ENCODE results near the gene KCNJ15. TPM values are rescaled to one million over a fixed set of nuclear protein-coding genes. Genes with fewer than 3 reads are reported as not detected.
"Not testable (repeated sequence)": the region's sequence is repeated elsewhere in the genome, so short reads cannot be mapped to it uniquely, and the experiment has no call there.

Gene KCNJ15
- 13.2 and 18.9 TPM in 2 replicates for total RNA-seq (2014; rRNA removed; shearing (Covaris generic))

DNA sequence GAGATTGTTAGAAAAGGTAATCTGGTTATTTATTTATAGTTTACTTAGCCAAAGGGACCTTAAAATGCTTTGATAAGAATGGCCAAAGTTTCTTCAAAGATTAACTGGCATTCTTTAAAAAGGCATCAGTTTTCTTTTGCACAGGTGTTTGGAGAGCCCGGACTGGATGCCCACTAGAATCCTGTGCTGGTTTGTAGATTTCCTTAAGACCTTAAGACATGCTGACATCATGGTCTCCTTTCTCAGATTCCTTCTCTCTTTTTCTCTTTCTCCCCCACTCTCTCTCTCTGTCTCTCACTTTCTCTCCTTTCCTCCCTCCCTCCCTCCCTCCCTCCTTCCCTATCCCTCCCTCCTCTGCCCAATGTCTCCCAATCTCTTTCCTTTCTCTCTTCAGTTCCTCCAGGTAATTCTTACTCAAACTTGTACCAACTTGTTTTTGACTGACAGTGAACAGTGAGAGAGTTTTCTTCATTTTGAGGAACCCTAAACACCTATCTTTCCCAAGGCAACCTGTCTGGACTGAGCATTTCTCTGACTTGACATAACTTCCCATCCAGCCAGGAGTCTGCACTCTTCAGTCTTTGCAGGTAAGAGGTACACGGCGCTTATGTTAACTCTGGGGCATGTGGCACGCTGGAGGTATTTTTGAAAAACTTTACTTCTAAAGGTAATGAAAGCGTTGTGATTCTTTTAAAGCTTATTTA is at the start of gene KCNJ15:
TSS of gene KCNJ15 (plus strand) at position 393 of the 704 bp plus-strand sequence. CDS start 42,271 bp downstream, outside the sequence.
- DNase-seq (ENCODE audit: low read depth), result no peak

DNA sequence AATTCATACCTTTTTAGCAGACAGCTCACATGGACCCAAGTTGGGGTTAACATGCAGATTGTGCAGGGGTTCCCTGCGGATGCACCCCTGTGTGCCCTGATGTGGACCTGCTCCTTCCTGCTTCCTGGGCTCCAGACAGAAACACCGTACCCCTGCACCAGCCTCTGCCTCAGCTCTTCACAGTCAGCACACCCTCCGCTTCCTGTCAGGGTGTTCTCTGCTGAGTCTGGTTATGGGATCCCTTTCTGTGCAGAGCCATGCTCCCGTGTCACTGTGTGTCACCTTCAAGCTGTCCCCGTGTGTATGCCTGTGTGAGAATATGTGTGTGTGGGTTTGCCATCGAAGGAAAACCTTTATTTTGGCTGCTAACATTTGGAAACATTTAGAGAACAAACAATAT is 48.7 kb upstream of the KCNJ15 start:
- no peak for DNase-seq (ENCODE audit: low read depth)

DNA sequence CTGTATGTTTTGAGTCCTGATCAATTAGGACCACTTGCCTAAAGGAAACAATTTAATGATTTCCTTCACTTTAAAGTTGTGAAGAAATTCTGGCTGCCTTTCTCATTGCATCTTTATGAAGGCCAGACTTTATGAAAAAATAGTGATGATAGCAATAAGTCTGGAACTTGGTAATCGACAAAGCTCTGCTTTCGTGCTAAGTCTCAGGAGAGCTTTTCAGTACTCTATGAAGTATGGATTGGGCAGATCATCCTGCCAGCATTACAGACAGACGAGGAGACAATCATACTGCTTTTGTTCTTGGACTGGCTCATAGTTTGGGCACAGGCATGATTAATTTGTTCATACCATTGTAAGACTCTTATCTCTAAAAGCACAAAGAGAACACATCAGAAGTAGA is 45.5 kb upstream of the KCNJ15 start:
- DNase-seq (ENCODE audit: low read depth), result no peak

DNA sequence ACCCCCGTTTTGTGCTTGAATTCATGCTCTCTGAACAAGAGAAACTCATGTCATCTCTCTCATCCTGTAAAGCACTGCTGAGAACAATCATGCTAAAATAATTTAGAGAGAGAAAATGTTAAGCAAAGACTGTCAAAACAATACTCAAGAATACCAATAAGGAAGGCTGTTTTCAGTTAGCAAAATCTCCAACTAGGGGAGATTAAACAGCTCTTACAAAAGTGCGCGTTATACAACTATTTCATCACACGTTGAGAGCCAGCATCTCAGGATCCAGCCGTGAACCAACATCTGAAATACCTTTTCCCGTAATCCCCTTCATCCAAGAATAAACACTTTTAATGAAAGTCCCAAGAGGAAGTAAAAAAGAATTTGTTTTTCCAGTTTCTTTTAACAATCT is 44.1 kb upstream of the KCNJ15 start:
- no peak for DNase-seq (ENCODE audit: low read depth)

DNA sequence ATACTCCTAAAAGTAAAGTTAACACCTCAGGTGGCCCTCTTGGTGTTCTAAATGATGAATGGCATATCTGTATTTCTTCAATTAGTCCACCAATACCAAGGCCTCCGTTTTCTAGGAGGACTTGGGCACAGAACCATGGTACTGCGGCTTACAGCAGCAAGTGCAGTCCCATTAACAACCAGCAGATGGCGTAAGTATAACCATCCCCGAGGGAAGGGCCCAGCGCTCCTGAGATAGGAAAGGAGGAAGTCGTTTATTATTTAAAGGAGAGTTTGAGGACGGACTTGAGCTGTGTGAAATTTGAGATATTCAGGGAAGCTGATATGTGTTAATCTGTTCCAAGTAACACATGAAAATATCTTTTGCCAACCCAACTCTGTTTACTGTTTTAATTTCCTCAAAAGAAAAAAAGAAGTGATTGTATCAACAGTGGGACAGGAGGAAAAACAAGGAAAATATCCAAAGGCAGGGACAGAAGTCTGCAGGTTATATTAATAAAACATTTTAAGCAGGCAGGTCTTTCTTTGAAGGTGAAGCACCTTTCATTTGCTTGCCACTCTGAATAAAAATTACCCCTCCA is 37.7 kb upstream of the KCNJ15 start:
- DNase-seq (ENCODE audit: low read depth), result peak; percentile 80

DNA sequence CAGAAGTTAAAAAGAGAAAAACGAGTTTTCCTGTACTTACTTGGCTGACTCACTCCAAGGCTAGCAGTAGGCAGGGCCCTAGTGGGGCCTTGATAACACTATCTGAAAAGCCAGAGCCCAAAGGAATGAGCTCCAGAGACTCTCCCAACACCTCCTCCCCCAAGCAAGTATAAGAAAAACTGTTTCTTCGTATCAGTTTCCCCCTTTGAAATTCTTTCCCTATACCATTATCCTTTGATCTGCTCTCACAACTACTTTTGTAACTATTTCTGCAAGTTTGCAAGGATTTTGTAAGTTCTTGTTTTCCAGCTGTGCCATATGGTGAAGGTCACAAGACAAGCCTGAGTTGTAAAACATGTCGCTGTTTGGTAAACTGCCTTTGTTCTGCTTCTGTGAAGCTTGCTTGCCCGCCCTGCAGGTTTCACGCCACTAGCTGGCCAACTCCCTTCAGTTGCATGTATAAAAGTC is 36.5 kb upstream of the KCNJ15 start:
- DNase-seq (ENCODE audit: low read depth), result no peak

DNA sequence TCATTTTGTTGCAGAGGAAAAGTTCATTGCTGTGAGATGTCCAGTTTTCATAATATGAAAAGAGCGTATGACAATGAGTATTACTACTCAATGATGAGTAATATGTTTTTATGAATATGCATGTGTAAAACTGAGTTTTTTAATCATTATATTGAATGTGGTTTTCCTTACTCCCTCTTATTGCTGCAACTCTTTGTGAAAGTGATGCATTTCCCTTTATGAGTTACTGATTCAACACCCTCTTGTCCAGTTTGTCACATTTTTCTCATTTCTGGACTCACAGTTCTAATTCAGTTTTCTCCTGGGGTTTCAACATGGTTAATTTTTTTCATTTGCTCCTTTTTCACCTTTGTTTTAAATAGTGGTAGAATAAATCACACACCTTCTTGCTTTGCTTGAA is 35.2 kb upstream of the KCNJ15 start:
- no peak for DNase-seq (ENCODE audit: low read depth)

DNA sequence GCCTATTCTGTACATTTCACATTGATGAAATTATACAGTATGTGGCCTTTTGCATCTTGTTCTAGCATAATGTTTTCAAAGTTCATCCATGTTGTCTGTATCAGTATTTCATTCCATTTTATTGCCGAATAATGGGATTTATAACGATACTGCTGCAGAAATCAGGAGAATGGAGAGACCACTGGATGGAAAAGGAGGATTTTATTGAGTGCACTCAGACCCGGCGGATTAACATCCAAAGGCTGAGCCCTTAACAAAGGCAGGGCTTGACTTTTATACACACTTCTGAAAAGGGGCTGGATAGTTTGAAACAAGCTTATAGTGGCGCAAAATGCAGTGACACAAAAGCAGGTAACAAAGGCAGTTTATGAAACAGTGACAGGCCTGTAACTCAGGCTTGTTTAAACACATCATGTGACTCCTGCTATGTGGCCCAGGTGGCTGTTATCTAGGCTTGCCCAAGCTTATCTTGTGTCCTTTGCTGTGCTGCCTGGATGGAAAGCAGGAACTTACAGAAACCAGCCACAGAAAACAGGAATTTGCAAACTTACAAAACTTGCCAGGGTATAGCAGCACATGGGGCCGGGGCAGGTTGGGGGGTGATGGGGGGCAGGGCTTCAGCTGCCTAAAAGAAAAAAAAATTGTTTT is 32.8 kb upstream of the KCNJ15 start:
- peak; percentile 55 for DNase-seq (ENCODE audit: low read depth)

DNA sequence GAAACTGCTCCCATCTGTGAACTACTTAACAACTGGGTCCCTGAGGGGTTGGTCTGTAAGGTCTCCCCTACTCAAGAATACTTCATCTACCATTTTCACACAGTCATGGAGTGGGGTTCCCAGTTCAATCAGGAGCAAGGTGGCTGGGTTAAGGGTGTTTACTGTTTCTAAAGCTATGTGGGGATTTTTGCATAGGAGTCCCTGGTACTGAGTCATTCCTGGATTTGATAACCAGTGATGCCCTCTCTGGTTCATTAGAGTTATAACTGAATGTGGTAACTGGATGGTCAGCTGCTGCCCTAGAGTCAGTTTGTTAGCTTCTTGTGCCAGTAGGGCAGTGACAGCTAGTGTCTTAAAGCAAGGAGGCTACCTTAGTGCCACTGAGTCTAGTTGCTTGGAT is 29.4 kb upstream of the KCNJ15 start:
- DNase-seq (ENCODE audit: low read depth), result peak; percentile 46

DNA sequence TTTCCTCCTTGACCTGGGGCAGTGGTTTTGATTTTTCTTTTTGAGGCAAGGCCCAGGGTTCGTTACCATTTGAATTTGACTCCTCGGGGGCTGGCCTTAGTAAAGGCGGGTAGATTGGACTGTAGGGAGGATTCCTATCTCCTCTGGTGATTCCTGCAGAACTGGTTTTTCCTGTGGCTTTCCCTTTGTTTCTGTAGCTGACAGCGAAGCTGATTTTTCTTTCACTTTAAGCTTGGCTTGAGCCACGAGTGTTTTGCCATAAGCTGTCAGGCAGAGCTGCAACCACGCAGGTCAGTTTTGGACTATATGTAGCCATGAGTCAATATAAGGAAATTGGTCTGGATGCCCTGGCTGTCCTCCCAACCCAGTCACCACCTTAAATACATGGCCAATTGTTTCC is 28.7 kb upstream of the KCNJ15 start:
- peak; percentile 71 for DNase-seq (ENCODE audit: low read depth)

DNA sequence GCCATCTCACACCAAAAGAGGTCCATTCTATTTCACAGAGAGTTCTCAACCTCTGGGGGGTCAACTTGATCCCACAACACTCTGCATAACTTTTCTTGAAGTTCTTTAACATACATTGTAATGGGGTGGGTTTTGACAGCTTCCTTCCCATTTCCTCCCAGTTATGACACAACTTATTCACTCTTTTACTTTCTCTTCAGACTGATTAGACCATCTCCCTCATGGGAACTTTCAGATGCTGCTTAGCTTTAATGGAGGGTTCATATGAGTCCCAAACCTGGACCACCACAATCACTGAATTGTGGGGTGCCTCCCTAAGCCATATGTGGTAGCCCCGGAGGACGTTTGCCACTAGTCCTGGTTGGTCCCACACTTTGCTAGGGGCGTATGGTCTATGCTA is 28.3 kb upstream of the KCNJ15 start:
- DNase-seq (ENCODE audit: low read depth), result no peak

DNA sequence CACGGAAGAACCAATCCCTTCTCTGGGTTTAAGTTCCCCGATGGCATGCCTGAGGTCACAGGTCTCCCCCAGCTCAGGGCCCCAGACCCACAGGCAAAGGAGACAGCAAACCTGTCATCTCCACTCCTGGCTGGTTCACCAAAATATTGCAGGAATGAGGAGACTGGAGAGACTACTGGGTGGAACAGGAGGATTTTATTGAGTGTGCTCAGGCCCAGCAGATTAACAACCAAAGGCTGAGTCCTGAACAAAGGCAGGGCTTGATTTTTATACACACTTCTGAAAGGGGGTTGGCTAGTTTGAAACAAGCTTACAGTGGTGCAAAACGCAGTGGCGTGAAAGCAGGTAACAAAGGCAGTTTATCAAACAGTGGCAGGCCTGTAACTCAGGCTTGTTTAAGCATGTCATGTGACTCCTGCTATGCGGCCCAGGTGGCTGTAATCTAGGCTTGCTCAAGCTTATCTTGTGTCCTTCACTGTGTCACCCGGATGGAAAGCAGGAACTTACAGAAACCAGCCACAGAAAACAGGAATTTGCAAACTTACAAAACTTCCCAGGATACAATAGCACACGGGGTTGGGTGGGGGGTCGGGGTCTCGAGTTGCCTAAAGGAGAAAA is 27.4 kb upstream of the KCNJ15 start:
- peak; percentile 50 for DNase-seq (ENCODE audit: low read depth)

DNA sequence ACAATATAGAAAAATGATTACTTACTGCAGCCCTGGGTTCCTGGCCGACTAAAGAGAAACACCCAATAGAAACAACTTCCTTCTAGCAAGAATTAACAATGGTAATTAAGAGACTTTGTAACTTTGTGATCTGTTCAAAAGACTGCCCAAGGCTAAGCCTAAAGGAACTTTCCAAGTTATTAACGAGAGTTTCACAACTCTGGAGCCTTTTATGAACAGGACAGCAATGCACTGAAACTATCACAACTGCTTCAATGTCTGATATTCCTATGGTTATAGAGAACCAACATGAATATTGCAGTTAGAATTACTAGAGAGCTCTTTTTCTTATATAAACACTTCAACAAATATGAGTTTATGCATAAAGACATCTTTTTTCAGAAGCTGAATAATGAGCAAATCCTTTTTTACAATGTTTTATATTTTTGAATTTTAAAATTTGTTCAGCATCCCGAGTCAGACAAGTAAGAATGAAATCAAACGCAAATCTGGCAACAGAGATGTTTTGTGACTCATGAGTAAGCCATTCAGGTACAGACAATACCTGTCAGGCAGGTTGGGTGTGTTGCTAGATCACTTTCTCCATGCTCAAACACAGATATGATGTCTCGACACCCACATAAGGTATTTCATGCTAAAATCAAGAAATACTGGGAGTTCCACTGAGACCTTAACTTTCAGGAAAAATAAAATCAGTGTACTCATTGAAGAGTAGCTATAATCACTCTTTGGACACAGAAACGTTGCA is 22.2 kb upstream of the KCNJ15 start:
- no peak for DNase-seq (ENCODE audit: low read depth)

DNA sequence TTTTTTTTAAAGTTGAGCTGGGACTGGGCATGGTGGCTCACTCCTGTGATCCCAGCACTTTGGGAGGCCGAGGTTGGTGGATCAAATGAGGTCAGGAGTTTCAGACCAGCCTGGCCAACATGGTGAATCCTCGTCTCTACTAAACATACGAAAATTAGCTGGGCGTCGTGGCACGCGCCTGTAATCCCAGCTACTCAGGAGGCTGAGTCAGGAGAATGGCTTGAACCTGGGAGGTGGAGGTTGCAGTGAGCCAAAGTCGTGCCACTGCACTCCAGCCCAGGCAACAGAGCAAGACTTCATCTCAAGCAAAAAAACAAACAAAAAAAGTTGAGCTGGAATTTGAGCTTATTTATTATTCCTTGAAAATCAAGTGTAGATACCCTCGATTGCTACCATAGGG is 21.5 kb upstream of the KCNJ15 start:
- DNase-seq (ENCODE audit: low read depth), result not testable (repeated sequence)

DNA sequence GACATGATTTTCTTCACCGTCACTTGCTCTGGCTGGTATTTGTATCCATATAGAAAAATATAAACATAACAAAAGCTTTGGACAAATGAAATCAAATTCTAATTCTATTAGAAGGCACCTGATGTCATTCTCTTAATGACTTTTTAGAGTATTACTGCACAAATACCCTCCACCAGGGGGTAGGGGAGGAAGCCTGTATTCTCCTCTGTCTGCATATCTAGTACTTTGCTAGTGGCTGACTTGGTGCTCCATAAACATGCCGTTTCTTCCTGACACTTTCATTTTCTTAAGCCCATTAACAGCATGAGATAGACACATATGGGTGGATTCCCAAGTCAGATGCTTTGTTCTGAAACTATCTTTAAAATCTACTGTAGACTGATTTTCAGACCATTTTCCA is 20.6 kb upstream of the KCNJ15 start:
- DNase-seq (ENCODE audit: low read depth), result peak; percentile 68

DNA sequence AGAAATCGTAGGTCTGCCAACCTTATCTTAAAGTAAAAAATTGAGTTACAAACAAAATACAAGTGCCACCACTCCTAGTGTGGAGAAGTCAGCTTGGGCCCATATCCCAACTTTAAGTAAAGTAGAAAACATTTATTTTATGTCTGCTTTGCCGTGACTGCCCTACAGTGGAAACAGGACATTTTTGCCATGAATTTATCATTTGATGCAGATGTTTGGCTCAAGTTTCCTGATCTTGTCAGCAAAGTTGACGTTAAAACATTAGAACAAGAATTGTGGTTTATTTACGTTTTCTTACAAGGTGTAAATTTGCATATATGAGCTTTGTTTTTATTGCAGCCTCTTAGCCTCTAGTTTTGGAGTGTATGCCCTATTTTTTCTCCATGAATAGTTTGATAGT is 17.1 kb upstream of the KCNJ15 start:
- DNase-seq (ENCODE audit: low read depth), result no peak

DNA sequence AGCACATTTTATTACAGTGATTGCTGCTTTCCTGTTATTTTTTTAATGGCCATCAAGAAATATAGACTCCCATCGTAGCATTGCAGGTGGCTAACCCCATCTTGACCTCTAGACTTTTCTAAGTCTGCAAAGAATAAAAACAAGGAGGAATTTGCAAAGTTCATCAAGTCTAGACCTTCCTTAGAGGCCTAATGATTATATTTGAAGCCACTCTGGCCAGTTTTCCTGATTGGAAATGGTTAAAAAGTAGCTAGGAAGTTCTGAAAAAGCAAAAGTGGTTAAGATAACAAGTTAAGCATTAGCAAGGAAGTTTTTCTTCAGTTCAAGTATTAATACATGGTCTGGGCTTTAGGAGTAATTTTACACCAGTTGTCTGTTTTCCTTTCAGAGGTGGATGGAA is 16.7 kb upstream of the KCNJ15 start:
- no peak for DNase-seq (ENCODE audit: low read depth)

DNA sequence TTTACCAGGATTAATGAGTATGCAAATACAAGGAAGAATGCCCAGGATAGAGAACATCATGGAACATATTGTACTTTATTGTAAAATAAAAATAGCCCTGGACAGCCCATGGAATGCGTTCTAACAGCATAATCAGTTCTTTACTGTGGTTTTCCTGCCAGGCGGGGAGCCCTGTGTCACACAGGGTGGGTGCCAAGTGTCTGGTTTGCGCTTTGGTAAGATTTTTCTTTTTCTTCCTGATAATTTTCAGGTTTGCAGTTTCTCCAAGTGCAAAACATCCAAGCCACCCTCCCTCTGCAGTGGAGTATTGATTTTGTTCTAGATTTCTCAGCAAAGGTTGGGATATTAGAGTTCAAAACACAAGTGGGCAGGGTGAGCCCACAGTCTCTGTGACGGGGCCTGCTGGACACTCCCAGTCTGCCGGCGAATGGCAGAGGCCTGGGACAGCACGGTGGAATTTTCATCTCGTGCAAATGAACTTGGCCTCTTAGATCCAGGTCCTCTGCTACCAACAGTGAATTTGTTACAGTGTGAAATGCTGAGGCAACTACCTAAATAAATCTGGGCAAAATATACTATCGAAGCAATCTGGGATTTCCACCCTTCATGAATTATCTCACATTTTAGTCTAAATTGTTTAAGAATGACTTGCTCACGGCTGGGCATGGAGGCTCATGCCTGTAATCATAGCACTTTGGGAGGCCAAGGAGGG is 15.6 kb upstream of the KCNJ15 start:
- peak; percentile 89 for DNase-seq (ENCODE audit: low read depth)

DNA sequence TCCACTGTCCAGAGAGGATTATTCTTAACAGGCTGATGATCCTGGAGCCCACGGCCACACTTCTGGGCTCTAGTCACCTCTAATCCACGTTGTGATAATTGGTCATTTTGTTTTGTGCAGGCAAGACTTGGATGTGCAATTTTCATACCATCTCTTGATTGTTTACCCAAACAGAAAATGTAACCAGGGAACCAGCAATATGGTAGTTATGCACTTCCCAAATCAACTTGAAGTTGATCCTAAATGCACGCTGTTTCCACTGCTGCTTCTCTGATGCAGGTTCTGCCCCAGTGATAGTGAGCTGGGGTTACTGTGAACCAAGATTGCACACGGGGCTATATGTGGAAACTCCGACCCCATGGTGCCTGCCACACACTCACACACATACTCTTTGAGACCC is 14.7 kb upstream of the KCNJ15 start:
- peak; percentile 49 for DNase-seq (ENCODE audit: low read depth)

DNA sequence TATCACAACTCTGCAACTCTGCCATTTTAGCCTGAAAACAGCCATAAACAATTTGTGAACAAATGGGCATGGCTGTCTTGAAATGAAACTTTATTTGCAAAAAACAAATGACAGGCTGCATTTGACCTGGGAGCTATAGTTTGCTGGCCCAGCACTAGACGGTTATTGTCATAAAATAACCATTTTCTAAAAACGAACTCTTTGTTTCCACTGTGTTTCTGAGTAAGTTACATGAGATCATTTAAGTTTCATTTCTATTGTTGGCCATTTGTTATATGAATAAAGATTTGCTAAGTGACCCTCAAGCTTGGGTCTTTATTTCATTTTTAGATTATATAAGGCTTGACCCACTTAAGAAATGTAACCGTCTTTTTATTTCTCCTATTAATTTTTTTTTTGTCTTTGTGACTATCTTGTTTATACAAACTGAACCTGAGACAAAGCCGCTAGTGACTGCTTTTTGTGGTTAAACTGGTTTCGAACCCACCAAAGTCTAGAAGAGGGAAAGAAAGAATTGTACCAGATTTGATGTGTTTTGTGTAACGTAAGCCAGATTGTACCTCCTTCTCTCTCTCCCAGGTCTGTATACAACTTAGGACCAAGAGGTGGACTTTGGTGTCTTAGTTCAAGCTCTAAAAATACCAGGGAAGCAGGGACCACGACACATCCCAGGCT is 12.9 kb upstream of the KCNJ15 start:
- no peak for DNase-seq (ENCODE audit: low read depth)

DNA sequence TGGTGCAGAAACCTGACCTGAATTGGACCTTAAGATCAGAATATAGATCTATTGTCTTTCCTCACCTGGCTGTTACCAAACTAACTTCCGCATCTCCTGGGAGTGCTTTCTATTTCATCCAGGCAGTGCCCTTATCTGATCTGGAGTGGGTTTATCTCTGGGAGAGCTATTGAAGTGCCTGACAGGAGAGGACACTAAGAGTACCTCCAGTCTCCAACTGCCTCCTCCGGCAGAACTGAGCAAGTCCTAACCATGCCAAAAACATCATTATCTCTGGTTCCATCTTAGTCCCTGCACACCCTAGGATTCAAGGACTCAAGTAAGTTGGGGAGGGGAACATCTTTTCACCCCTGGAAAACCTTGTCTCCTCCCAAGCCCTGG is 12.4 kb upstream of the KCNJ15 start:
- peak; percentile 75 for DNase-seq (ENCODE audit: low read depth)

All from RPMI7951 (cell line).